Heart right ventricle (tissue), 16 donors: ENCODE measurements around the gene RALB. TPM values are rescaled to one million over a fixed set of nuclear protein-coding genes. Genes with fewer than 3 reads are reported as not detected.
A peak's percentile ranks its signal among the peaks of the same experiment; 100 is the strongest.

Experiments
- ATAC-seq, 8 donors: fragments of 200-7000 bp; cut with Tn5 transposase; one replicate each; pipeline ENCODE4 v1.9.1; 2020; ENCODE audit warnings: mild to moderate bottlenecking in 8 of 8, moderate library complexity in 8 of 8, moderate number of reproducible peaks in 1 of 8
- DNase-seq, 2 donors: peaks; one replicate each; pipeline ENCODE4 v3.0.0-alpha.2; 2020
- H3K27ac ChIP-seq, 10 donors: fragments of 200-600 bp; sonication (generic) in 2 of 10; one replicate each; pipeline versions ENCODE4 v1.5.0 to v1.8.0; 2020 to 2022; ENCODE audit warnings: mild to moderate bottlenecking in 3 of 10
- H3K27me3 ChIP-seq, 7 donors: fragments of 200-600 bp; one replicate each; pipeline ENCODE4 v1.8.0; 2021 to 2022; ENCODE audit warnings: mild to moderate bottlenecking in 2 of 7
- H3K36me3 ChIP-seq, 9 donors: fragments of 200-600 bp; sonication (generic) in 1 of 9; one replicate each; pipeline versions ENCODE4 v1.5.0 to v1.8.0; 2020 to 2022; ENCODE audit warnings: mild to moderate bottlenecking in 2 of 9
- H3K4me1 ChIP-seq, 9 donors: fragments of 200-600 bp; sonication (generic) in 1 of 9; one replicate each; pipeline versions ENCODE4 v1.5.0 to v1.8.0; 2020 to 2022; ENCODE audit warnings: mild to moderate bottlenecking in 4 of 9
- H3K4me3 ChIP-seq, 10 donors: fragments of 200-600 bp; sonication (generic) in 2 of 10; one replicate each; pipeline versions ENCODE4 v1.5.0 to v1.8.0; 2020 to 2022; ENCODE audit warnings: mild to moderate bottlenecking in 7 of 10, moderate library complexity in 2 of 10
- H3K9me3 ChIP-seq, 11 donors: fragments of 200-600 bp in 10 of 11; sonication (generic) in 2 of 11; one replicate each; pipeline versions ENCODE4 v1.5.0 to v1.8.0; 2013 to 2022; ENCODE audit warnings: mild to moderate bottlenecking in 2 of 11, control low read depth in 1 of 11, moderate library complexity in 1 of 11
- CTCF ChIP-seq, 9 donors: fragments of 200-600 bp; sonication (generic) in 2 of 9; IDR thresholded peaks; one replicate each; pipeline versions ENCODE4 v1.5.0 to v1.8.0; 2021 to 2022; ENCODE audit warnings: antibody characterized with exemption in 9 of 9, mild to moderate bottlenecking in 5 of 9, moderate library complexity in 1 of 9
- WGBS, 2 donors: extraction: QIAGEN DNeasy Blood & Tissue Kit; methylation state at CpG; one replicate each; pipeline ENCODE4 v1.1.7; 2013; ENCODE audit warnings: inconsistent platforms in 1 of 2; 5-methylcytosine and 5-hydroxymethylcytosine counted together
- intact Hi-C, 10 donors: fragments of 100-400 bp; cut with DNase I; formaldehyde crosslinking; loops; one replicate each; pipeline versions ENCODE4 v1.11.1 to v1.14.2; 2022
- polyA plus RNA-seq, 2 donors: library from polyadenylated mRNA; stranded (reverse); fragments of 200-250 nt; gene quantifications; one replicate each; pipeline ENCODE4 v1.2.3, GENCODE V29; 2013
- total RNA-seq, 10 donors: library from RNA; stranded (reverse); fragmentation: NEBNext Ultra II Directional in 3 of 10; extraction: Animal tissue kit (Norgen Biotek cat#: 25700) in 3 of 10; gene quantifications; one replicate each; pipeline versions ENCODE4 v1.2.1 to v1.2.4, GENCODE V29; 2021 to 2023
- donor health status: Arrhythmogenic right ventricular cardiomyopathy.
- donor health status: ischemic (EF 13 %, LVEDD 7.1; RV severe dilation, severe dysfunction).
- donor health status: healthy with polysubstance abuse.
- donor health status: DM: no; HTN: yes; CAD: no.
- donor health status: DM: no; HTN: no; CAD: no.
- donor health status: ischemic (EF 25% LVEDD 6.9; RV normal size, moderate dysfunction).
- donor health status: ischemic (EF 25% LVEDD 5.7; RV mildly dilated, moderate dysfunction).
- donor health status: healthy.
- donor health status: DM: yes; HTN: yes; CAD: no.
- donor health status: Ischemic cardiomyopathy.
- donor health status: ischemic (EF 35%, LVEDD 5.7; RV mildly dilated, moderate dysfunction).
- donor health status: nonischemic (EF 11% LVEDD 7.7; RV severe dilation, severe dysfunction).
- donor health status: DM: yes; HTN: yes; CAD: no.
- donor health status: PGD.
- donor health status: ischemic (EF 29% LVEDD 5.4; RV normal size, mild dysfunction).
- donor health status: nonischemic (EF 23%, LVEDD 6.1; RV moderate dilation, normal function).

The RALB gene
- total and polyA plus RNA-seq, 12 donors: 21.9 to 68.1 (median 45.0) TPM

GRCh38 chr2:120287183-120288015 is 34.7 kb downstream of the RALB start:
- Histone ChIP-seq H3K9me3 (no peaks in the 10 kb centered on the region), H3K4me1 (peaks cover 0 to 44% (median 23%) of the 10 kb centered on the region in 9 donors), H3K36me3 (peaks cover 0 to 85% (median 0%) of the 10 kb centered on the region in 9 donors), H3K27me3 (no peaks in the 10 kb centered on the region), H3K4me3 (no peak overlapping the region), H3K27ac (peak overlapping the region in 2 of 10 donors; percentile 3 to 62)
- intact Hi-C loops: no loop called here
- no peak for DNase-seq
- WGBS, 2 donors: 83 to 90% methylated on average over 8 of the region's 8 CpGs
- peak in 3 of 8 donors; percentile 19 to 27 (median 22) for ATAC-seq
- TF ChIP-seq CTCF (IDR thresholded peaks at IDR 0.05): no peak

DNA sequence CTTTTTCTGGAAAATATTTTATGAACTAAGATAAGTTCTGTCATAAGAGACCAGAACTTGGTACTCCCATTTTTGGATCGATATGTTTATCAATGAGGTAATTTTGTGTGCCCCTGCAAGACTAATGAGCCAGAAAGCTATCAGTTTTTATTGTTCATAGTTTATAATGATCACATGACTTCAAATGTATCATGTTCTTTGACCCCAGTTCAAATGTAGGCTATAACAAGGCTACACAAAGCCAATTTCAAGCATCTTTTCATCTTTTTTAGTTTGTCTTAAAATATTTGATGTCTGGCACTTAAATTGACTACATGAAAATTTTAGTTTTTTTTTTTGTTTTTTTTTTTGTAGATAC is 35.3 kb downstream of the RALB start:
- ATAC-seq (no peak), DNase-seq (no peak)
- no peak overlapping the region for H3K4me3 ChIP-seq
- TF ChIP-seq CTCF (IDR thresholded peaks at IDR 0.05): no peak
- H3K9me3 ChIP-seq: no peaks in the 10 kb centered on the region
- H3K27me3 ChIP-seq: no peaks in the 10 kb centered on the region
- H3K4me1 ChIP-seq: peaks cover 0 to 49% (median 26%) of the 10 kb centered on the region in 9 donors
- H3K36me3 ChIP-seq: peaks cover 0 to 85% (median 0%) of the 10 kb centered on the region in 9 donors
- H3K27ac ChIP-seq: peak overlapping the region in 1 of 10 donors; percentile 62
- WGBS, 2 donors: 96 to 98% methylated on average over 1 of the region's 1 CpG
- intact Hi-C loops: no loop called here

DNA sequence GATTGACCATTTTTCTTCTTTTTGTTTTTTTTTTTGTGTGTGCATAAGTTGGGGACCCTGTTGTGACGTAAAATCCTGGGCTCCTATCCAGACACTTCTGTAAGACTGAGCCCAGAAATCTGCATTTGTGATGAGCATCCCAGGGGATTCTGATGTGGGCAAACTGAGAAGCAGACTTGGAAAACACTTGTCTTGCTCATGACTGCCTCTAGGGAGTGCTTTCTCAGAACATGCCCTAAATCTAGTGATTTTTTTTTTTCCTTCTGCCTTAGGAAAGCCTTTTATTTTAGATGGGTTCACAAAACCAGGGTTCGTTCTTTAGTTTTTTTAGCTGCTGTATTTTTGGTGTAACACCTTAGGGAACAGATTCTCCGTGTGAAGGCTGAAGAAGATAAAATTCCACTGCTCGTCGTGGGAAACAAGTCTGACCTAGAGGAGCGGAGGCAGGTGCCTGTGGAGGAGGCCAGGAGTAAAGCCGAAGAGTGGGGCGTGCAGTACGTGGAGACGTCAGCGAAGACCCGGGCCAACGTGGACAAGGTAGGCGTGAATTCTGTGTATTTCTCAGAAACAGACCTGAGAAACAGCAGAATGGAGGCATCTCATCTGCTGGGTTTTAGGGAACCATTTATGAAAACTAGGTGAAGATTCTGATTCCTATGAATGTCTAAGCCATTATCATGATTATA is 36.7 kb downstream of the RALB start:
- no peak for DNase-seq

More for the DNA sequence above, 36.7 kb downstream of the RALB start:
- intact Hi-C loops: no loop called here
- Histone ChIP-seq H3K4me1 (peaks cover 0 to 61% (median 36%) of the 10 kb centered on the region in 9 donors), H3K27me3 (no peaks in the 10 kb centered on the region), H3K27ac (no peak overlapping the region), H3K36me3 (peaks cover 0 to 94% (median 0%) of the 10 kb centered on the region in 9 donors), H3K9me3 (no peaks in the 10 kb centered on the region), H3K4me3 (no peak overlapping the region)
- TF ChIP-seq CTCF (IDR thresholded peaks at IDR 0.05): no peak
- no peak for ATAC-seq
- WGBS, 2 donors: 94 to 95% methylated on average over 14 of the region's 14 CpGs
